ENCODE results near the gene KCNN4.
"Not testable (repeated sequence)": the region's sequence is repeated elsewhere in the genome, so short reads cannot be mapped to it uniquely, and the experiment has no call there.

- TF ChIP-seq CTCF (IDR thresholded peaks at IDR 0.05); POLR2AphosphoS5 (IDR thresholded peaks at IDR 0.05); POLR2A (IDR thresholded peaks at IDR 0.05); EP300 (IDR thresholded peaks at IDR 0.05; ENCODE audit: low read depth): not testable (repeated sequence)
Measured at GRCh38 chr19:43823856-43824255, 43.1 kb upstream of the KCNN4 start.

Data from transverse colon (tissue), 4 donors.